ENCODE measurements around the gene PDCD10. TPM values are rescaled to one million over a fixed set of nuclear protein-coding genes. Genes with fewer than 3 reads are reported as not detected.

The PDCD10 gene
- total and polyA plus RNA-seq, 2 donors (not counting 3 experiments of a cell fraction or from before 2014, with no cell fraction given) = 21.3 to 47.8 TPM

GRCh38 chr3:167651826-167652225 lies 82.9 kb downstream of the PDCD10 start:
- FAIRE-seq = no peak
- BruUV-seq (replicated peaks) = no TSS peak
- no peak overlapping the region for H3K27ac ChIP-seq (ENCODE audit: insufficient read depth, low read depth, low read length)

More at GRCh38 chr3:167651826-167652225, 82.9 kb downstream of the PDCD10 start:
- Histone ChIP-seq H3K36me3 (ENCODE audit: control insufficient read depth in 2 of 2, extremely low read depth in 1 of 2, insufficient read depth in 2 of 2, low read length in 2 of 2) (no peaks in the 10 kb centered on the region), H3K27me3 (ENCODE audit: control insufficient read depth in 2 of 2, insufficient read depth in 2 of 2, low read length in 2 of 2) (no peaks in the 10 kb centered on the region), H3K9me1 (replicated peaks; ENCODE audit: control insufficient read depth, extremely low read depth, insufficient read depth, low read length) (no peaks in the 10 kb centered on the region), H4K20me1 (replicated peaks; ENCODE audit: control insufficient read depth, extremely low read depth, insufficient read depth, low read length) (no peaks in the 10 kb centered on the region), H3K79me2 (ENCODE audit: control insufficient read depth, insufficient read depth, low read length) (no peaks in the 10 kb centered on the region), H3K9ac (replicated peaks; ENCODE audit: extremely low read depth, insufficient read depth, low read length) (no peak overlapping the region), H3K4me3 (replicated peaks in 1 of 3; ENCODE audit: insufficient read depth in 1 of 3, low read depth in 1 of 3, low read length in 3 of 3) (no peak overlapping the region), H3K9me3 (replicated peaks; ENCODE audit: control insufficient read depth, insufficient read depth, low read length) (no peaks in the 10 kb centered on the region), H3K4me2 (ENCODE audit: insufficient read depth, low read length) (no peak overlapping the region), H2AFZ (ENCODE audit: low read depth, low read length) (no peak overlapping the region), H3K4me1 (ENCODE audit: control insufficient read depth, extremely low read depth, insufficient read depth, low read length) (no peaks in the 10 kb centered on the region)
- CTCF ChIA-PET = no interaction called here
- no peak for DNase-seq (ENCODE audit: low read depth, low spot score)
- TF ChIP-seq POLR2A (IDR thresholded peaks at IDR 0.05; ENCODE audit: low read depth, low read length) (no peak), GATA2 (IDR thresholded peaks at IDR 0.05; ENCODE audit: insufficient read depth, insufficient read length, low read depth, low read length) (no peak), MYC (IDR thresholded peaks at IDR 0.05; ENCODE audit: low read depth, low read length) (no peak), FOS (IDR thresholded peaks at IDR 0.05; ENCODE audit: borderline replicate concordance, insufficient read depth, low read length) (no peak), POLR2AphosphoS5 (IDR thresholded peaks at IDR 0.05; ENCODE audit: insufficient read depth, low read depth, low read length) (no peak), EZH2 (IDR thresholded peaks at IDR 0.05; ENCODE audit: borderline replicate concordance, low read depth, low read length, severe bottlenecking) (no peak), JUN (IDR thresholded peaks at IDR 0.05; ENCODE audit: borderline replicate concordance, insufficient read depth, insufficient read length, low read depth) (no peak)
- TF ChIP-seq, protein P1, sequence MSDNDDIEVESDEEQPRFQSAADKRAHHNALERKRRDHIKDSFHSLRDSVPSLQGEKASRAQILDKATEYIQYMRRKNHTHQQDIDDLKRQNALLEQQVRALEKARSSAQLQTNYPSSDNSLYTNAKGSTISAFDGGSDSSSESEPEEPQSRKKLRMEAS (IDR thresholded peaks at IDR 0.05; ENCODE audit: insufficient read depth, insufficient read length) = no peak
- TF ChIP-seq, protein P2, sequence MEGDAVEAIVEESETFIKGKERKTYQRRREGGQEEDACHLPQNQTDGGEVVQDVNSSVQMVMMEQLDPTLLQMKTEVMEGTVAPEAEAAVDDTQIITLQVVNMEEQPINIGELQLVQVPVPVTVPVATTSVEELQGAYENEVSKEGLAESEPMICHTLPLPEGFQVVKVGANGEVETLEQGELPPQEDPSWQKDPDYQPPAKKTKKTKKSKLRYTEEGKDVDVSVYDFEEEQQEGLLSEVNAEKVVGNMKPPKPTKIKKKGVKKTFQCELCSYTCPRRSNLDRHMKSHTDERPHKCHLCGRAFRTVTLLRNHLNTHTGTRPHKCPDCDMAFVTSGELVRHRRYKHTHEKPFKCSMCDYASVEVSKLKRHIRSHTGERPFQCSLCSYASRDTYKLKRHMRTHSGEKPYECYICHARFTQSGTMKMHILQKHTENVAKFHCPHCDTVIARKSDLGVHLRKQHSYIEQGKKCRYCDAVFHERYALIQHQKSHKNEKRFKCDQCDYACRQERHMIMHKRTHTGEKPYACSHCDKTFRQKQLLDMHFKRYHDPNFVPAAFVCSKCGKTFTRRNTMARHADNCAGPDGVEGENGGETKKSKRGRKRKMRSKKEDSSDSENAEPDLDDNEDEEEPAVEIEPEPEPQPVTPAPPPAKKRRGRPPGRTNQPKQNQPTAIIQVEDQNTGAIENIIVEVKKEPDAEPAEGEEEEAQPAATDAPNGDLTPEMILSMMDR (IDR thresholded peaks at IDR 0.05; ENCODE audit: extremely low read depth in 1 of 2, insufficient read depth in 1 of 2, low read depth in 1 of 2, low read length in 2 of 2) = no peak
- dilution Hi-C loops (cut with MboI; ENCODE audit: extremely low pct_ligation_motif_present, low sequenced_read_pairs) = no loop called here
- POLR2A ChIA-PET = no interaction called here
- intact Hi-C loops (cut with micrococcal nuclease) = no loop called here

All from endothelial cell of umbilical vein (primary cell).